ENCODE results near the gene QARS1.
A peak's percentile ranks its signal among the peaks of the same experiment; 100 is the strongest.

QARS1 gene

GRCh38 chr3:49120096-49120437 is 15.5 kb upstream of the QARS1 start:
- DNase-seq = no peak

GRCh38 chr3:49119439-49119838 is 14.9 kb upstream of the QARS1 start:
- DNase-seq = no peak

- no peak for DNase-seq
Observed at GRCh38 chr3:49119036-49119435, 14.5 kb upstream of the QARS1 start.

GRCh38 chr3:49112262-49112661 is 7.7 kb upstream of the QARS1 start:
- DNase-seq = no peak

GRCh38 chr3:49111347-49111746 is 6.8 kb upstream of the QARS1 start:
- DNase-seq = no peak

- no peak for DNase-seq
Observed at GRCh38 chr3:49110780-49111179, 6.2 kb upstream of the QARS1 start.

GRCh38 chr3:49108346-49108745 is 3.8 kb upstream of the QARS1 start:
- DNase-seq = no peak

- DNase-seq = no peak
Observed at GRCh38 chr3:49104052-49104426, 518 bp downstream of the QARS1 start.

- DNase-seq = no peak
Observed at GRCh38 chr3:49100046-49100615, 4.4 kb downstream of the QARS1 start.

GRCh38 chr3:49098910-49099630 is 5.5 kb downstream of the QARS1 start:
- DNase-seq = no peak

GRCh38 chr3:49098429-49098828 is 6.1 kb downstream of the QARS1 start:
- no peak for DNase-seq

GRCh38 chr3:49093853-49094767 is 10.4 kb downstream of the QARS1 start, which contains the start of gene QRICH1:
TSS of gene QRICH1 (minus strand) at chr3:49094071. CDS start at chr3:49077017, 17,054 bp downstream.
- DNase-seq = peak; percentile 97

GRCh38 chr3:49092938-49093852 is 11.4 kb downstream of the QARS1 start:
- DNase-seq = peak; percentile 67

GRCh38 chr3:49081429-49081828 is 23.1 kb downstream of the QARS1 start:
- DNase-seq = no peak

GRCh38 chr3:49079270-49079669 is 25.3 kb downstream of the QARS1 start:
- no peak for DNase-seq

GRCh38 chr3:49076646-49077045 is 27.9 kb downstream of the QARS1 start:
- no peak for DNase-seq

- DNase-seq = no peak
Observed at GRCh38 chr3:49076116-49076515, 28.4 kb downstream of the QARS1 start.

GRCh38 chr3:49058011-49058410 is 46.5 kb downstream of the QARS1 start:
- DNase-seq = no peak

GRCh38 chr3:49057268-49057667 is 47.3 kb downstream of the QARS1 start:
- no peak for DNase-seq

GRCh38 chr3:49054344-49054862 is 50.2 kb downstream of the QARS1 start:
- DNase-seq = no peak

- no peak for DNase-seq
Observed at GRCh38 chr3:49053543-49053942, 51.0 kb downstream of the QARS1 start.

Data from NCI-H226 (cell line).